Tibial artery (tissue), 4 donors: ENCODE measurements around the gene TSPAN1.
"Not testable (repeated sequence)": the region's sequence is repeated elsewhere in the genome, so short reads cannot be mapped to it uniquely, and the experiment has no call there.

ENCODE experiments used
- DNase-seq, 2 donors: peaks; one replicate each; pipeline ENCODE4 v3.0.0-alpha.2; 2019
- H3K27ac ChIP-seq, 2 donors: fragments of 200-600 bp; sonication (generic) in 1 of 2; 1 replicate in 1 of 2; 2 replicates in 1 of 2; pipeline ENCODE4 v1.5.1; 2018 to 2019; ENCODE audit warnings: mild to moderate bottlenecking in 1 of 2
- H3K27me3 ChIP-seq, 2 donors: fragments of 200-600 bp; sonication (generic) in 1 of 2; one replicate each; pipeline versions ENCODE4 v1.5.1 to v1.6.0; 2016 to 2019
- H3K36me3 ChIP-seq, 3 donors: fragments of 200-600 bp; sonication (generic) in 2 of 3; one replicate each; pipeline ENCODE4 v1.5.1; 2016 to 2019; ENCODE audit warnings: mild to moderate bottlenecking in 2 of 3
- H3K4me1 ChIP-seq, 4 donors: fragments of 200-600 bp; sonication (generic) in 2 of 4; 1 replicate in 3 of 4; 2 replicates in 1 of 4; pipeline ENCODE4 v1.5.1; 2016 to 2019
- H3K4me3 ChIP-seq, 2 donors: fragments of 200-600 bp; sonication (generic) in 1 of 2; 1 replicate in 1 of 2; 2 replicates in 1 of 2; pipeline ENCODE4 v1.5.1; 2018 to 2019; ENCODE audit warnings: mild to moderate bottlenecking in 2 of 2
- H3K9me3 ChIP-seq, 3 donors: fragments of 200-600 bp; sonication (generic) in 1 of 3; one replicate each; pipeline ENCODE4 v1.5.1; 2016 to 2019
- CTCF ChIP-seq, 2 experiments: fragments of 200-600 bp in 1 of 2; fragments of 450-650 bp in 1 of 2; IDR thresholded peaks; one replicate each; pipeline ENCODE4 v1.5.1; 2017 to 2019; ENCODE audit warnings: antibody characterized with exemption in 2 of 2, mild to moderate bottlenecking in 1 of 2, moderate library complexity in 1 of 2
- intact Hi-C: fragments of 100-400 bp; cut with DNase I; formaldehyde crosslinking; loops from one replicate; pipeline ENCODE4 v1.15.0; 2023; ENCODE audit warnings: low total_unique reads

The TSPAN1 gene

DNA sequence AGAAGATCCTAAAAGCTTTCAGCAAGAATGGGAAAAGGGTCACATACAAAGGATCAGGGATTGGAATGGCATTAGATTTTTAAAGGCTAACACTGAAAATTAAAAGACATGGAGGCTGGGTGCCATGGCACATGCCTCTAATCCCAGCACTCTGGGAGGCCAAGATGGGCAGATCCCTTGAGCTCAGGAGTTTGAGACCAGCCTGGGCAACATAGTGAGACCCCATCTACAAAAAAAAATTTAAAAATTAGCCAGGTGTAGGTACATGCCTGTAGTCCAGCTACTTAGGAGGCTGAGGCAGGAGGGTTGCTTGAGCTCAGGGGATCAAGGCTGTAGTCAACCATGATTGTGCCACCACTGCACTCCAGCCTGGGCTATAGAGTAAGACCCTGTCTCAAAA is 40.6 kb downstream of the TSPAN1 start:
- no peak for TF ChIP-seq CTCF (IDR thresholded peaks at IDR 0.05)
- H3K4me1 ChIP-seq, result no peaks in the 10 kb centered on the region
- H3K27ac ChIP-seq, result no peak overlapping the region
- intact Hi-C loops, result no loop called here
- no peaks in the 10 kb centered on the region for H3K27me3 ChIP-seq
- H3K4me3 ChIP-seq, result no peak overlapping the region
- H3K36me3 ChIP-seq, result peaks cover 0 to 14% (median 9%) of the 10 kb centered on the region in 3 donors
- H3K9me3 ChIP-seq, result no peaks in the 10 kb centered on the region
- no peak for DNase-seq

- intact Hi-C loops, result no loop called here
- no peak for TF ChIP-seq CTCF (IDR thresholded peaks at IDR 0.05)
- no peak for DNase-seq
These were observed 43.6 kb downstream of the TSPAN1 start for GRCh38 chr1:46218443-46218842.

GRCh38 chr1:46219551-46220520 is 44.9 kb downstream of the TSPAN1 start:
- no peaks in the 10 kb centered on the region for H3K27me3 ChIP-seq
- intact Hi-C loops, result no loop called here
- TF ChIP-seq CTCF (IDR thresholded peaks at IDR 0.05), result no peak
- no peak for DNase-seq
- H3K4me3 ChIP-seq, result no peak overlapping the region
- peaks cover 0 to 3% (median 0%) of the 10 kb centered on the region in 4 donors for H3K4me1 ChIP-seq
- H3K9me3 ChIP-seq, result no peaks in the 10 kb centered on the region
- H3K27ac ChIP-seq, result no peak overlapping the region
- peaks cover 0 to 24% (median 19%) of the 10 kb centered on the region in 3 donors for H3K36me3 ChIP-seq

More at GRCh38 chr1:46218443-46218842, 43.6 kb downstream of the TSPAN1 start:
- Histone ChIP-seq H3K4me1 (no peaks in the 10 kb centered on the region), H3K9me3 (no peaks in the 10 kb centered on the region), H3K4me3 (no peak overlapping the region), H3K27ac (no peak overlapping the region), H3K36me3 (peaks cover 0 to 24% (median 19%) of the 10 kb centered on the region in 3 donors), H3K27me3 (no peaks in the 10 kb centered on the region)

GRCh38 chr1:46220808-46221207 is 45.9 kb downstream of the TSPAN1 start:
- intact Hi-C loops, result no loop called here
- Histone ChIP-seq H3K4me1 (peaks cover 0 to 3% (median 0%) of the 10 kb centered on the region in 4 donors), H3K4me3 (no peak overlapping the region), H3K27me3 (no peaks in the 10 kb centered on the region), H3K27ac (no peak overlapping the region), H3K9me3 (no peaks in the 10 kb centered on the region), H3K36me3 (peaks cover 0 to 24% (median 19%) of the 10 kb centered on the region in 3 donors)
- TF ChIP-seq CTCF (IDR thresholded peaks at IDR 0.05), result no peak
- DNase-seq, result no peak

DNA sequence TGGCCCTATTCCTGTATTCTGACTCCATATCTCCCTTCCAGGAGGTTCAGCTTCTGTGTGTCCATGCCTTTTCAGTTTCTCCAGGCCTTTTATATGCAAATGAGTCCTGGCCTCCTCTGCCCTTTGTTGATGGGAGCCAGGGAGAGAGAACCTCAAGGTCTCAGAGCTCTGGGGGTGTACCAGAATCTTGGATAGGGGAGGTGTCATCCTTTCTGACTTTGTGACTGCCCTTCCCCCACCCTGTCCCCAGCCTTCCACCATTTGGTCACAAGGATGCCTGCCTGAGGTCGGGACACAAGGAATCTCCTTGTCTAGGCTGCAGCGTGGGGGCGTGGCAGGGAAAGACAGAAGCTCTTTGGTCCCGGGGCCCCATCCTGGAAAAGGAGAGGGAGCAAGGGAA is 46.9 kb downstream of the TSPAN1 start:
- H3K36me3 ChIP-seq, result peaks cover 0 to 24% (median 19%) of the 10 kb centered on the region in 3 donors
- no peak overlapping the region for H3K27ac ChIP-seq
- peaks cover 0 to 3% (median 0%) of the 10 kb centered on the region in 4 donors for H3K4me1 ChIP-seq
- intact Hi-C loops, result no loop called here
- no peaks in the 10 kb centered on the region for H3K9me3 ChIP-seq
- DNase-seq, result no peak
- H3K4me3 ChIP-seq, result no peak overlapping the region
- H3K27me3 ChIP-seq, result no peaks in the 10 kb centered on the region
- TF ChIP-seq CTCF (IDR thresholded peaks at IDR 0.05), result no peak

DNA sequence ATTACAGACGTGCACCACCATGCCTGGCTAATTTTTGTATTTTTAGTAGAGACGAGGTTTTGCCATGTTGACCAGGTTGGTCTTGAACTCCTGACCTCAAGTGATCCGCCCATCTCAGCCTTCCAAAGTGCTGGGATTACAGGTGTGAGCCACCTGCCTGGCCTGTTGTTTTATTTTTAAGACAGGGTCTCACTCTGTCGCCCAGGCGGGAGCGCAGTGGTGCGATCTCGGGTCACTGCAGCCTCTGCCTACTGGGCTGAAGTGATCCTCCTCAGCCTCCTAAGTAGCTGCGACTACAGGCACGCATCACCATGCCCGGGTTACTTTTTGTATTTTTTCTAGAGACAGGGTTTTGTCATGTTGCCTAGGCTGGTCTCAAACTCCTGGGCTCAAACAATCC is 48.2 kb downstream of the TSPAN1 start:
- intact Hi-C loops, result not testable (repeated sequence)

More for the DNA sequence above, 48.2 kb downstream of the TSPAN1 start:
- H3K27ac ChIP-seq, H3K9me3 ChIP-seq, H3K27me3 ChIP-seq, H3K4me3 ChIP-seq, H3K4me1 ChIP-seq, DNase-seq: not testable (repeated sequence)
- H3K36me3 ChIP-seq, result peaks cover 0 to 24% (median 19%) of the 10 kb centered on the region in 3 donors
